H9 (cell line): ENCODE results near the gene BCHE. TPM values are rescaled to one million over a fixed set of nuclear protein-coding genes. Genes with fewer than 3 reads are reported as not detected.

Source experiments
- DNase-seq: peaks from one replicate; pipeline ENCODE4 v3.0.0-alpha.2; 2017
- H2AFZ ChIP-seq: one replicate; pipeline ENCODE4 v1.6.1; 2013; ENCODE audit warnings: mild to moderate bottlenecking, low read length, control low read depth, moderate library complexity
- H2AK5ac ChIP-seq: 2 replicates; pipeline ENCODE4 v1.6.1; 2013; ENCODE audit warnings: low read length, control low read depth, mixed read lengths; ENCODE audit not compliant: insufficient read length
- H2BK120ac ChIP-seq: one replicate; pipeline ENCODE4 v1.6.1; 2013; ENCODE audit warnings: low read depth, mild to moderate bottlenecking, low read length, control low read depth, inconsistent platforms; ENCODE audit not compliant: poor library complexity, severe bottlenecking
- H2BK12ac ChIP-seq: 2 replicates; pipeline ENCODE4 v1.6.1; 2013; ENCODE audit warnings: low read length, control low read depth, mixed read lengths, low read depth; ENCODE audit not compliant: insufficient read length
- H2BK15ac ChIP-seq: 2 replicates; pipeline ENCODE4 v1.6.1; 2013; ENCODE audit warnings: low read depth, low read length, control low read depth
- H2BK20ac ChIP-seq: one replicate; pipeline ENCODE4 v1.6.1; 2013; ENCODE audit warnings: low read depth, mild to moderate bottlenecking, low read length, control low read depth, inconsistent platforms; ENCODE audit not compliant: poor library complexity, severe bottlenecking
- H2BK5ac ChIP-seq: 2 replicates; pipeline ENCODE4 v1.6.1; 2013; ENCODE audit warnings: low read length, control low read depth, mixed read lengths; ENCODE audit not compliant: insufficient read length
- H3K14ac ChIP-seq: 2 replicates; pipeline ENCODE4 v1.6.1; 2013; ENCODE audit warnings: low read length, control low read depth; ENCODE audit not compliant: insufficient read depth
- H3K18ac ChIP-seq: 2 replicates; pipeline ENCODE4 v1.6.1; 2013; ENCODE audit warnings: low read depth, mild to moderate bottlenecking, mixed read lengths, low read length, control low read depth; ENCODE audit not compliant: insufficient read length
- H3K23ac ChIP-seq: 2 replicates; pipeline ENCODE4 v1.6.1; 2013; ENCODE audit warnings: low read length, control low read depth, mixed read lengths, low read depth; ENCODE audit not compliant: insufficient read length
- H3K23me2 ChIP-seq: 2 replicates; pipeline ENCODE4 v1.6.1; 2013; ENCODE audit warnings: low read depth, mild to moderate bottlenecking, mixed read lengths, low read length, control low read depth; ENCODE audit not compliant: insufficient read length, poor library complexity, severe bottlenecking
- H3K27ac ChIP-seq: 2 replicates; pipeline ENCODE4 v1.5.1; 2013; ENCODE audit warnings: low read length, control low read depth, mixed read lengths, low read depth; ENCODE audit not compliant: insufficient read length
- H3K27me3 ChIP-seq: 2 replicates; pipeline ENCODE4 v1.6.1; 2013; ENCODE audit warnings: low read length, control low read depth, inconsistent platforms; ENCODE audit not compliant: insufficient read depth
- H3K4ac ChIP-seq: 2 replicates; pipeline ENCODE4 v1.6.1; 2013; ENCODE audit warnings: low read depth, mild to moderate bottlenecking, control low read depth, inconsistent platforms, low read length, moderate library complexity
- H3K4me1 ChIP-seq: 2 replicates; pipeline ENCODE4 v1.6.1; 2013; ENCODE audit warnings: low read length, control low read depth, inconsistent platforms; ENCODE audit not compliant: insufficient read depth
- H3K4me2 ChIP-seq: 2 replicates; pipeline ENCODE4 v1.6.1; 2013; ENCODE audit warnings: low read length, control low read depth, mixed read lengths; ENCODE audit not compliant: insufficient read length, insufficient read depth
- H3K56ac ChIP-seq: 2 replicates; pipeline ENCODE4 v1.6.1; 2013; ENCODE audit warnings: low read depth, mild to moderate bottlenecking, mixed read lengths, low read length, control low read depth; ENCODE audit not compliant: insufficient read length
- H3K79me1 ChIP-seq: 2 replicates; pipeline ENCODE4 v1.6.1; 2013; ENCODE audit warnings: low read depth, mild to moderate bottlenecking, moderate library complexity, low read length, control low read depth, inconsistent platforms; ENCODE audit not compliant: insufficient read depth, poor library complexity, severe bottlenecking
- H3K79me2 ChIP-seq: 2 replicates; pipeline ENCODE4 v1.6.1; 2013; ENCODE audit warnings: low read length, control low read depth, inconsistent platforms; ENCODE audit not compliant: insufficient read depth
- H3K9ac ChIP-seq: 2 replicates; pipeline ENCODE4 v1.6.1; 2013; ENCODE audit warnings: low read length, control low read depth, mixed read lengths; ENCODE audit not compliant: insufficient read length; ENCODE audit errors: extremely low read depth
- H3K9me3 ChIP-seq: one replicate; pipeline ENCODE4 v1.6.1; 2013; ENCODE audit warnings: low read depth, low read length, inconsistent platforms; ENCODE audit not compliant: control insufficient read depth
- H3T11ph ChIP-seq: one replicate; pipeline ENCODE4 v1.6.1; 2013; ENCODE audit warnings: mild to moderate bottlenecking, low read length, control low read depth, inconsistent platforms
- H4K20me1 ChIP-seq: one replicate; pipeline ENCODE4 v1.6.1; 2013; ENCODE audit not compliant: control insufficient read depth, insufficient read length, insufficient read depth
- H4K5ac ChIP-seq: 2 replicates; pipeline ENCODE4 v1.6.1; 2013; ENCODE audit warnings: low read depth, mild to moderate bottlenecking, mixed read lengths, low read length, control low read depth; ENCODE audit not compliant: insufficient read length
- H4K8ac ChIP-seq: replicated peaks from 2 replicates; pipeline ENCODE4 v1.6.1; 2013; ENCODE audit warnings: low read length, control low read depth, mixed read lengths, low read depth; ENCODE audit not compliant: insufficient read length
- H4K91ac ChIP-seq: 2 replicates; pipeline ENCODE4 v1.6.1; 2013; ENCODE audit warnings: low read depth, mild to moderate bottlenecking, moderate library complexity, mixed read lengths, low read length, control low read depth; ENCODE audit not compliant: insufficient read length
- H3K27ac Mint-ChIP-seq, 3 experiments: 2 replicates in 2 of 3; 3 replicates in 1 of 3; pipeline ENCODE4 v1.8.0; 2020 to 2021; ENCODE audit warnings: mixed read lengths in 3 of 3, mild to moderate bottlenecking in 1 of 3, moderate library complexity in 1 of 3
- H3K27me3 Mint-ChIP-seq: 2 replicates; pipeline ENCODE4 v1.8.0; 2021; ENCODE audit warnings: low read depth, mild to moderate bottlenecking, moderate library complexity, mixed read lengths
- H3K36me3 Mint-ChIP-seq, 3 experiments: 2 replicates in 2 of 3; 3 replicates in 1 of 3; pipeline ENCODE4 v1.8.0; 2020 to 2021; ENCODE audit warnings: low read depth in 3 of 3, mixed read lengths in 3 of 3; ENCODE audit not compliant: insufficient read depth in 1 of 3
- H3K4me1 Mint-ChIP-seq, 2 experiments: 2 replicates each; pipeline ENCODE4 v1.8.0; 2020; ENCODE audit warnings: mixed read lengths in 2 of 2
- H3K4me3 Mint-ChIP-seq, 2 experiments: 2 replicates in 1 of 2; 3 replicates in 1 of 2; pipeline ENCODE4 v1.8.0; 2020 to 2021; ENCODE audit warnings: mild to moderate bottlenecking in 2 of 2, mixed read lengths in 2 of 2, moderate library complexity in 1 of 2
- H3K9me3 Mint-ChIP-seq, 2 experiments: 2 replicates in 1 of 2; 3 replicates in 1 of 2; pipeline ENCODE4 v1.8.0; 2020; ENCODE audit warnings: mild to moderate bottlenecking in 2 of 2, mixed read lengths in 2 of 2, moderate library complexity in 1 of 2
- CTCF ChIP-seq: fragments of 200-600 bp; sonication (generic); conservative IDR thresholded peaks from 3 replicates; pipeline ENCODE4 v1.8.0; 2021; ENCODE audit warnings: antibody characterized with exemption, mild to moderate bottlenecking
- WGBS: extraction: QIAGEN DNeasy Blood & Tissue Kit; methylation state at CpG from one replicate; pipeline ENCODE4 v1.1.7; 2013; ENCODE audit warnings: missing lambda C conversion rate, low lambda C conversion rate, mixed read lengths; ENCODE audit not compliant: insufficient read length; ENCODE audit errors: extremely low coverage; 5-methylcytosine and 5-hydroxymethylcytosine counted together
- total RNA-seq: library from RNA; stranded (reverse); gene quantifications from 2 replicates; pipeline ENCODE4 v1.2.1, GENCODE V29; 2021

BCHE gene
- total RNA-seq, 1 experiment from 2014 or later, result 1.4 TPM

- Histone ChIP-seq H2BK20ac (no peak overlapping the region), H2BK5ac (no peak overlapping the region), H3K18ac (no peak overlapping the region), H2BK120ac (no peak overlapping the region), H2BK15ac (no peak overlapping the region), H3K4me1 (no peaks in the 10 kb centered on the region), H3K27me3 (no peaks in the 10 kb centered on the region), H4K91ac (no peak overlapping the region), H3K4ac (no peak overlapping the region), H3K23me2 (no peaks in the 10 kb centered on the region), H3K9ac (no peak overlapping the region), H3K79me1 (no peaks in the 10 kb centered on the region), H2AFZ (no peak overlapping the region), H3K79me2 (no peaks in the 10 kb centered on the region), H4K8ac (no peak overlapping the region), H3K27ac (no peak overlapping the region), H3K14ac (no peak overlapping the region), H3K23ac (no peak overlapping the region), H4K5ac (no peak overlapping the region), H4K20me1 (no peaks in the 10 kb centered on the region), H3K4me2 (no peak overlapping the region), H3K56ac (no peak overlapping the region), H3T11ph (no peak overlapping the region), H3K9me3 (no peaks in the 10 kb centered on the region), H2BK12ac (no peak overlapping the region), H2AK5ac (no peak overlapping the region)
- H3K4me3 Mint-ChIP-seq, result no peak overlapping the region
- H3K27me3 Mint-ChIP-seq, result no peaks in the 10 kb centered on the region
- WGBS, result no CpG with 5 or more reads among the region's 1 CpG
- H3K9me3 Mint-ChIP-seq, result no peaks in the 10 kb centered on the region
- no peak for DNase-seq
- H3K27ac Mint-ChIP-seq, result no peak overlapping the region
- H3K4me1 Mint-ChIP-seq, result no peaks in the 10 kb centered on the region
- TF ChIP-seq CTCF, result no peak
- no peaks in the 10 kb centered on the region for H3K36me3 Mint-ChIP-seq
Observed at GRCh38 chr3:165799026-165799425, 38.2 kb downstream of the BCHE start.
